GM21737 (cell line): Measurements from ENCODE around the gene HSF4.

Source experiments
- ATAC-seq: cut with Tn5 transposase; IDR thresholded peaks from one replicate; pipeline ENCODE4 v1.9.1; 2021; ENCODE audit warnings: mild to moderate bottlenecking, moderate library complexity; ENCODE audit not compliant: unreplicated experiment

The HSF4 gene

GRCh38 chr16:67184453-67184994 lies 20.0 kb downstream of the HSF4 start:
- peak; percentile 9 for ATAC-seq

GRCh38 chr16:67184995-67185650 lies 20.6 kb downstream of the HSF4 start:
- peak; percentile 27 for ATAC-seq

- no peak for ATAC-seq
Measured at GRCh38 chr16:67185651-67186134, 21.1 kb downstream of the HSF4 start.

GRCh38 chr16:67186550-67186950 lies 22.0 kb downstream of the HSF4 start:
- no peak for ATAC-seq

- no peak for ATAC-seq
Measured at GRCh38 chr16:67187175-67187890, 22.8 kb downstream of the HSF4 start.

- ATAC-seq, result no peak
Measured at GRCh38 chr16:67188323-67188722, 23.8 kb downstream of the HSF4 start.

GRCh38 chr16:67188798-67189197 lies 24.3 kb downstream of the HSF4 start:
- ATAC-seq, result no peak

- ATAC-seq, result no peak
Measured at GRCh38 chr16:67190041-67190440, 25.5 kb downstream of the HSF4 start, which contains the start of gene EXOC3L1. Gene EXOC3L1, minus strand, starts transcription at chr16:67190136. Its CDS starts 460 bp downstream, at chr16:67189676.

GRCh38 chr16:67190448-67191399 lies 26.2 kb downstream of the HSF4 start:
- no peak for ATAC-seq

- ATAC-seq, result no peak
Measured at GRCh38 chr16:67191411-67191994, 27.0 kb downstream of the HSF4 start.

GRCh38 chr16:67191995-67192681 lies 27.6 kb downstream of the HSF4 start, which contains the start of gene E2F4:
Gene E2F4, plus strand, starts transcription at chr16:67192155. Its CDS starts 73 bp downstream, at chr16:67192228.
- peak; percentile 83 for ATAC-seq

GRCh38 chr16:67192781-67193361 lies 28.3 kb downstream of the HSF4 start:
- ATAC-seq, result no peak

- ATAC-seq, result no peak
Measured at GRCh38 chr16:67193536-67193935, 29.0 kb downstream of the HSF4 start.

GRCh38 chr16:67194260-67194659 lies 29.7 kb downstream of the HSF4 start:
- ATAC-seq, result no peak

- ATAC-seq, result no peak
Measured at GRCh38 chr16:67195676-67196075, 31.1 kb downstream of the HSF4 start.

- no peak for ATAC-seq
Measured at GRCh38 chr16:67196881-67197280, 32.3 kb downstream of the HSF4 start.

GRCh38 chr16:67197704-67198103 lies 33.2 kb downstream of the HSF4 start:
- ATAC-seq, result no peak

- ATAC-seq, result no peak
Measured at GRCh38 chr16:67198238-67198734, 33.7 kb downstream of the HSF4 start.
